ENCODE results near the gene PIP5K1B. TPM values are rescaled to one million over a fixed set of nuclear protein-coding genes. Genes with fewer than 3 reads are reported as not detected.

PIP5K1B gene
- total and polyA plus RNA-seq, 2 experiments from 2014 or later = 3.7 to 10.2 TPM

DNA sequence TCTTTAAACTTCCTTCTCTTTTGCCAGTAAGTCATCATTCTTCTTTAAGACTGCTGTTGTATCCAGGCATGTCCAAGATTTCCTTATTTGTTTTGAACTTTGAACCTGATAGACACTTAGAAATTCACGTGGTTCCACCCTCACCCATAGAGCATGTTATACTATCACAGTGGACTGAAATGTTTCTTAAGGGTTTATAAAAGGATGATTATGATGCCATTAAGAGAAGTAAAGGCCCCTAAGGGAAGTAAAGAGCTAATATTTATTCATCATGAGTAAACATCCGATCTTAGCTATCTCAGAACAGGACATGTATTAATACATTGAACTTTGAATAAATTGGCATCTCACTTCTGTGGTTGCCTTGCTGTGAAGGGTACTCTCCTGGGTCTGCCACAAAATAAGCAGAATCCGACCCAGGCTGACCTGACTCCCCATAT lies 259.1 kb downstream of the PIP5K1B start:
- Histone ChIP-seq H3K4me3 (no peak overlapping the region), H3K27me3 (no peaks in the 10 kb centered on the region), H2AFZ (no peak overlapping the region), H3K9me2 (replicated peaks; ENCODE audit: insufficient read depth) (no peaks in the 10 kb centered on the region), H3K79me2 (no peaks in the 10 kb centered on the region), H3K9me3 (ENCODE audit: low read depth) (no peaks in the 10 kb centered on the region), H3K36me3 (replicated peaks; ENCODE audit: insufficient read depth, low read depth) (no peaks in the 10 kb centered on the region), H3K27ac (peak overlapping the region; percentile 79), H4K20me1 (ENCODE audit: insufficient read depth, poor library complexity, severe bottlenecking) (no peaks in the 10 kb centered on the region), H3K4me2 (peak overlapping the region; percentile 15), H3K4me1 (ENCODE audit: insufficient read depth) (peaks cover 17% of the 10 kb centered on the region)
- 62% methylated on average over 3 of the region's 3 CpGs for WGBS (ENCODE audit: low lambda C conversion rate, missing lambda C conversion rate)
- TF ChIP-seq, protein P1, sequence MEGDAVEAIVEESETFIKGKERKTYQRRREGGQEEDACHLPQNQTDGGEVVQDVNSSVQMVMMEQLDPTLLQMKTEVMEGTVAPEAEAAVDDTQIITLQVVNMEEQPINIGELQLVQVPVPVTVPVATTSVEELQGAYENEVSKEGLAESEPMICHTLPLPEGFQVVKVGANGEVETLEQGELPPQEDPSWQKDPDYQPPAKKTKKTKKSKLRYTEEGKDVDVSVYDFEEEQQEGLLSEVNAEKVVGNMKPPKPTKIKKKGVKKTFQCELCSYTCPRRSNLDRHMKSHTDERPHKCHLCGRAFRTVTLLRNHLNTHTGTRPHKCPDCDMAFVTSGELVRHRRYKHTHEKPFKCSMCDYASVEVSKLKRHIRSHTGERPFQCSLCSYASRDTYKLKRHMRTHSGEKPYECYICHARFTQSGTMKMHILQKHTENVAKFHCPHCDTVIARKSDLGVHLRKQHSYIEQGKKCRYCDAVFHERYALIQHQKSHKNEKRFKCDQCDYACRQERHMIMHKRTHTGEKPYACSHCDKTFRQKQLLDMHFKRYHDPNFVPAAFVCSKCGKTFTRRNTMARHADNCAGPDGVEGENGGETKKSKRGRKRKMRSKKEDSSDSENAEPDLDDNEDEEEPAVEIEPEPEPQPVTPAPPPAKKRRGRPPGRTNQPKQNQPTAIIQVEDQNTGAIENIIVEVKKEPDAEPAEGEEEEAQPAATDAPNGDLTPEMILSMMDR (IDR thresholded peaks at IDR 0.05; ENCODE audit: poor library complexity) = no peak
- TF ChIP-seq EZH2phosphoT487 (IDR thresholded peaks at IDR 0.05; ENCODE audit: low read depth, severe bottlenecking, unreplicated experiment) (no peak), EZH2 (IDR thresholded peaks at IDR 0.05; ENCODE audit: borderline replicate concordance) (no peak)
- no peak for DNase-seq (ENCODE audit: low spot score)

DNA sequence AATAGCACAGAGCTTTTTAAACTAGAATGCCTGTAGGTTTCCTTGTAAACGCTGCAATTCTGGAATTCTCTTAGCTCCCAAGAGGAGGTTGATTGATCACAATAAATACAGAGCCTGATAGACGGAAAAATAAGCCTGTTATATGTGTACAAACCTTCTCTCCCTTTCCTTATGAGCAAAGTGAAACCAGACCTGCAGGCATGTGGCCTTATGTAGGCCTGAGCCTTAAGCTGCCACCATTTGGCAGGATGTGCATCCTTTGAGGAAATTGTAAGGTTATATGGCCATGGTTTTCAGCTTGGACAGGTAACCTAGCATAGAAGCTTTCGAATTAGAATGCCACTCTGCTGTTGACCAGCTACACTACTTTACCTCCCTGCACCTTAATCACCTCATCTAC lies 259.7 kb downstream of the PIP5K1B start:
- no peak for DNase-seq (ENCODE audit: low spot score)
- peak overlapping the region; percentile 79 for H3K27ac ChIP-seq

DNA sequence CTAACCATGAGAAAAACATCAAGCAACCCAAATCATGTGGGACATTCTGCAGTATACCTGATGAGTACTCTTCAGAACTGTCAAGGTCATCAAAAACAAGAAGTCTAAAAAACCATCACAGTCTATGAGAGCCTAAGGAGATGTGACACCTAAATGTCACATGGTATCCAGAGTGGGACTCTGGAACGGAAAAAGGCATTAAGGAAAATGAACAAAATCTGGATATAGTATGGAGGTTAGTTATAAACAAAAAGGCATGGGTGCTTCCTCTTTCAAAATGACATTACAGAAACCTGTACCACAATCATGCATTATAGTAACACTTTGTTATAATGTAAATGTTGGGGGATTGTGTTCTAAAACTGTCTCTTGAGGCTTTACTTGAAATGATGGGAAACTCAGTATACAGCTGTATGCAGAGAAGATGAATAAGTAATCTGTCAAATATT lies 261.5 kb downstream of the PIP5K1B start:
- no peaks in the 10 kb centered on the region for H3K79me2 ChIP-seq
- H3K4me2 ChIP-seq = no peak overlapping the region
- H3K9me3 ChIP-seq (ENCODE audit: low read depth) = no peaks in the 10 kb centered on the region
- 88% methylated on average over 1 of the region's 1 CpG for WGBS (ENCODE audit: low lambda C conversion rate, missing lambda C conversion rate)
- no peak for DNase-seq (ENCODE audit: low spot score)
- H3K4me1 ChIP-seq (ENCODE audit: insufficient read depth) = peaks cover 24% of the 10 kb centered on the region
- H2AFZ ChIP-seq = no peak overlapping the region
- no peaks in the 10 kb centered on the region for H4K20me1 ChIP-seq (ENCODE audit: insufficient read depth, poor library complexity, severe bottlenecking)
- H3K27ac ChIP-seq = no peak overlapping the region
- no peaks in the 10 kb centered on the region for H3K9me2 ChIP-seq (replicated peaks; ENCODE audit: insufficient read depth)
- no peak overlapping the region for H3K4me3 ChIP-seq
- H3K27me3 ChIP-seq = no peaks in the 10 kb centered on the region
- no peaks in the 10 kb centered on the region for H3K36me3 ChIP-seq (replicated peaks; ENCODE audit: insufficient read depth, low read depth)
- TF ChIP-seq, protein P1 (IDR thresholded peaks at IDR 0.05; ENCODE audit: poor library complexity) = no peak
- TF ChIP-seq EZH2phosphoT487 (IDR thresholded peaks at IDR 0.05; ENCODE audit: low read depth, severe bottlenecking, unreplicated experiment) (no peak), EZH2 (IDR thresholded peaks at IDR 0.05; ENCODE audit: borderline replicate concordance) (no peak)

More for the DNA sequence above, 259.7 kb downstream of the PIP5K1B start:
- Histone ChIP-seq H3K4me1 (ENCODE audit: insufficient read depth) (peaks cover 22% of the 10 kb centered on the region), H3K4me3 (no peak overlapping the region), H3K9me3 (ENCODE audit: low read depth) (no peaks in the 10 kb centered on the region), H3K9me2 (replicated peaks; ENCODE audit: insufficient read depth) (no peaks in the 10 kb centered on the region), H3K27me3 (no peaks in the 10 kb centered on the region), H3K36me3 (replicated peaks; ENCODE audit: insufficient read depth, low read depth) (no peaks in the 10 kb centered on the region), H4K20me1 (ENCODE audit: insufficient read depth, poor library complexity, severe bottlenecking) (no peaks in the 10 kb centered on the region), H2AFZ (no peak overlapping the region), H3K79me2 (no peaks in the 10 kb centered on the region), H3K4me2 (peak overlapping the region; percentile 15)
- TF ChIP-seq EZH2 (IDR thresholded peaks at IDR 0.05; ENCODE audit: borderline replicate concordance) (no peak), EZH2phosphoT487 (IDR thresholded peaks at IDR 0.05; ENCODE audit: low read depth, severe bottlenecking, unreplicated experiment) (no peak)
- TF ChIP-seq, protein P1 (IDR thresholded peaks at IDR 0.05; ENCODE audit: poor library complexity) = no peak
- WGBS (ENCODE audit: low lambda C conversion rate, missing lambda C conversion rate) = 87% methylated on average over 3 of the region's 3 CpGs

Measured in hepatocyte (in vitro differentiated cells).